Sigmoid colon (tissue), 7 donors: ENCODE data around the gene FRMD1. TPM values are rescaled to one million over a fixed set of nuclear protein-coding genes. Genes with fewer than 3 reads are reported as not detected.

ENCODE experiments used
- DNase-seq: peaks from one replicate; pipeline ENCODE4 v3.0.0-alpha.2; 2019
- H3K27ac ChIP-seq, 4 donors: fragments of 200-600 bp; sonication (generic); one replicate each; pipeline ENCODE4 v1.5.1; 2016 to 2019; ENCODE audit warnings: mild to moderate bottlenecking in 1 of 4
- H3K27me3 ChIP-seq, 3 donors: fragments of 200-600 bp; sonication (generic); one replicate each; pipeline ENCODE4 v1.5.1; 2019; ENCODE audit warnings: mild to moderate bottlenecking in 1 of 3
- H3K36me3 ChIP-seq, 4 donors: fragments of 200-600 bp; sonication (generic); one replicate each; pipeline ENCODE4 v1.5.1; 2016 to 2019
- H3K4me1 ChIP-seq, 4 donors: fragments of 200-600 bp; sonication (generic); one replicate each; pipeline ENCODE4 v1.5.1; 2017 to 2019
- H3K4me3 ChIP-seq, 4 donors: fragments of 200-600 bp; sonication (generic); one replicate each; pipeline ENCODE4 v1.5.1; 2017 to 2019; ENCODE audit warnings: mild to moderate bottlenecking in 2 of 4, moderate library complexity in 1 of 4
- H3K9me3 ChIP-seq, 4 donors: fragments of 200-600 bp in 3 of 4; sonication (generic) in 3 of 4; one replicate each; pipeline versions ENCODE4 v1.5.1 to v1.6.1; 2013 to 2019
- EP300 ChIP-seq, 4 donors: sonication (generic); formaldehyde crosslinking; IDR thresholded peaks; one replicate each; pipeline ENCODE4 v1.6.1; 2017; ENCODE audit warnings: antibody characterized with exemption in 4 of 4
- POLR2A ChIP-seq, 2 donors: fragments of 450-650 bp; IDR thresholded peaks; one replicate each; pipeline ENCODE4 v1.6.1; 2016; ENCODE audit warnings: antibody characterized with exemption in 2 of 2, mild to moderate bottlenecking in 2 of 2, moderate library complexity in 2 of 2
- POLR2AphosphoS5 ChIP-seq, 4 donors: sonication (generic); formaldehyde crosslinking; IDR thresholded peaks; one replicate each; pipeline ENCODE4 v1.6.1; 2017; ENCODE audit warnings: antibody characterized with exemption in 4 of 4
- WGBS, 2 donors: extraction: QIAGEN DNeasy Blood & Tissue Kit; methylation state at CpG; one replicate each; pipeline ENCODE4 v1.1.7; 2013; 5-methylcytosine and 5-hydroxymethylcytosine counted together
- intact Hi-C: fragments of 100-400 bp; cut with DNase I; formaldehyde crosslinking; loops from one replicate; pipeline ENCODE4 v1.15.1; 2023
- polyA plus RNA-seq, 3 donors: library from polyadenylated mRNA; stranded (reverse); fragments of 200-250 nt; gene quantifications; one replicate each; pipeline ENCODE4 v1.2.3, GENCODE V29; 2013
- total RNA-seq, 4 donors: library from RNA; depleted of rRNA; stranded (reverse); fragments of >200 nt; gene quantifications; one replicate each; pipeline ENCODE4 v1.1.0, GENCODE V29; 2016
- TF ChIP-seq, protein P1 (sequence below), 4 experiments: fragments of 450-650 bp in 3 of 4; fragments of 200-600 bp in 1 of 4; IDR thresholded peaks; one replicate each; pipeline ENCODE4 v1.5.1; 2016 to 2019; ENCODE audit warnings: antibody characterized with exemption in 4 of 4, mild to moderate bottlenecking in 3 of 4, moderate library complexity in 2 of 4
- donor health status: healthy with polysubstance abuse.
- donor health status: Bipolar disorder and iron deficiency.
- donor health status: healthy.

The FRMD1 gene
- total and polyA plus RNA-seq, 7 donors, result 0.36 to 12.0 (median 4.2) TPM; not detected in 2

DNA sequence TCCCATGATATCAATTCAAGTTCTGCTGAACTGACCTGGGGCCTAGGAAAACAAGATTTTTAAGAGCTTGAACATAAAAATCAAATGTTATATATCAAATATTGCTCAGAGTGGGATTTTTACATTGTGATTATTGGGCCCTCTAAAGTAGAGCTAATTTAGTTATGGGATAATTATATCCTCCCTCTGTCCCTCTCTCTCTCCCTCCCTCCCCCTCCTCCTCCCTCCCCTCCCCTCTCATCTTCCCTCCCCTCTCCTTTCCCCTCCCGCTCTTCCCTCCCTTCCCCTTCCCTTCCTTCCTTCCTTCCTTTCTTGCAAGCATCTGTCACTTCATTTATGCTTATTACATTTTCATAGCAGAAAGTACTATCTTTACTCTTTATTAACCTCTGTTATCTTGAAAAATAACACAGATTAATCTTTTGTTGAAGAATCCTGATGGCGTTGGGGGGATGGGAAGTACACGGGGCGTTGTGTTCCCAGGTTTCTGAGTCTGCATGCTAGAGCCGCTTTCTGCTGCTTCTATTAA, 48.7 kb downstream of the FRMD1 start:
- H3K27me3 ChIP-seq, result peaks cover 0 to under 1% (median 0%) of the 10 kb centered on the region in 3 donors
- intact Hi-C loops, result no loop called here
- no peak overlapping the region for H3K27ac ChIP-seq
- no peaks in the 10 kb centered on the region for H3K9me3 ChIP-seq
- H3K4me1 ChIP-seq, result no peaks in the 10 kb centered on the region
- 79 to 88% methylated on average over 5 of the region's 5 CpGs for WGBS, 2 donors
- H3K36me3 ChIP-seq, result no peaks in the 10 kb centered on the region
- H3K4me3 ChIP-seq, result no peak overlapping the region
- TF ChIP-seq EP300 (IDR thresholded peaks at IDR 0.05) (no peak), POLR2AphosphoS5 (IDR thresholded peaks at IDR 0.05) (no peak), POLR2A (IDR thresholded peaks at IDR 0.05) (no peak)
- TF ChIP-seq, protein P1, sequence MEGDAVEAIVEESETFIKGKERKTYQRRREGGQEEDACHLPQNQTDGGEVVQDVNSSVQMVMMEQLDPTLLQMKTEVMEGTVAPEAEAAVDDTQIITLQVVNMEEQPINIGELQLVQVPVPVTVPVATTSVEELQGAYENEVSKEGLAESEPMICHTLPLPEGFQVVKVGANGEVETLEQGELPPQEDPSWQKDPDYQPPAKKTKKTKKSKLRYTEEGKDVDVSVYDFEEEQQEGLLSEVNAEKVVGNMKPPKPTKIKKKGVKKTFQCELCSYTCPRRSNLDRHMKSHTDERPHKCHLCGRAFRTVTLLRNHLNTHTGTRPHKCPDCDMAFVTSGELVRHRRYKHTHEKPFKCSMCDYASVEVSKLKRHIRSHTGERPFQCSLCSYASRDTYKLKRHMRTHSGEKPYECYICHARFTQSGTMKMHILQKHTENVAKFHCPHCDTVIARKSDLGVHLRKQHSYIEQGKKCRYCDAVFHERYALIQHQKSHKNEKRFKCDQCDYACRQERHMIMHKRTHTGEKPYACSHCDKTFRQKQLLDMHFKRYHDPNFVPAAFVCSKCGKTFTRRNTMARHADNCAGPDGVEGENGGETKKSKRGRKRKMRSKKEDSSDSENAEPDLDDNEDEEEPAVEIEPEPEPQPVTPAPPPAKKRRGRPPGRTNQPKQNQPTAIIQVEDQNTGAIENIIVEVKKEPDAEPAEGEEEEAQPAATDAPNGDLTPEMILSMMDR (IDR thresholded peaks at IDR 0.05), result no peak
- no peak for DNase-seq

DNA sequence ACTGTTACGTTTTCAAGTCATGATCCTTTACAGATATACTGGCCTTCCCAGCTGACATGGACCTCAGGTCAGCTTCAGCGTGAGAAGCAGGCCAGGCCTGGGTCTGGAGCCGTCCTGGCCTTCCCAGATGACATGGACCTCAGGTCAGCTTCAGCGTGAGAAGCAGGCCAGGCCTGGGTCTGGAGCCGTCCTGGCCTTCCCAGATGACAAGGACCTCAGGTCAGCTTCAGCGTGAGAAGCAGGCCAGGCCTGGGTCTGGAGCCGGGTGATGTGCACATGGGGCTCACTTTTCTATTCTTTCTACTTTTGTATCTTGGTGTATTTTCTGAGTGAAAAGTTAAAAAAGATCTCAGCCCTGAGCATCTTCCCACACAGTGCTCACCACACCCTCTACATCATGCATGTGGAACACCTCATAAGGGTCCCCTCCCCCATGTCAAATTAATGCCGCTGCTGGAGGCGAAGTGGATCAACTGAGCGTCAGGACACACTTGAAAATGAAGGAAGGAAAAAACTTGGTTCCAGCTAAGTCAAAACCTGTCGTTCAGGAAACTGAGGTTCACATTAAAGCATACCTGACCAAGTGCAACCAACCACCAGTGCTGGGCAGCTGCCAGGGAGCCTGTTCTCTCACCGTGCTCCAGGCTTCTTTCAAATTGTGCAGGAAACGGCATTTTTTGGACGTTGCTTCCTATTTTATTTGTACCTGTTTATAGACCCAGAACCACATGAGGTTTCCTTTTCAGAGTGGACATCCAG, 49.4 kb downstream of the FRMD1 start:
- no peak for DNase-seq
- intact Hi-C loops, result no loop called here
- 74 to 82% methylated on average over 14 of the region's 14 CpGs for WGBS, 2 donors
- Histone ChIP-seq H3K27ac (no peak overlapping the region), H3K27me3 (peaks cover 0 to 7% (median 0%) of the 10 kb centered on the region in 3 donors), H3K4me3 (no peak overlapping the region), H3K9me3 (no peaks in the 10 kb centered on the region), H3K36me3 (no peaks in the 10 kb centered on the region), H3K4me1 (no peaks in the 10 kb centered on the region)
- no peak for TF ChIP-seq POLR2A (IDR thresholded peaks at IDR 0.05)
- TF ChIP-seq POLR2AphosphoS5 (IDR thresholded peaks at IDR 0.05), result no peak
- TF ChIP-seq, protein P1 (IDR thresholded peaks at IDR 0.05), result no peak
- TF ChIP-seq EP300 (IDR thresholded peaks at IDR 0.05), result no peak

DNA sequence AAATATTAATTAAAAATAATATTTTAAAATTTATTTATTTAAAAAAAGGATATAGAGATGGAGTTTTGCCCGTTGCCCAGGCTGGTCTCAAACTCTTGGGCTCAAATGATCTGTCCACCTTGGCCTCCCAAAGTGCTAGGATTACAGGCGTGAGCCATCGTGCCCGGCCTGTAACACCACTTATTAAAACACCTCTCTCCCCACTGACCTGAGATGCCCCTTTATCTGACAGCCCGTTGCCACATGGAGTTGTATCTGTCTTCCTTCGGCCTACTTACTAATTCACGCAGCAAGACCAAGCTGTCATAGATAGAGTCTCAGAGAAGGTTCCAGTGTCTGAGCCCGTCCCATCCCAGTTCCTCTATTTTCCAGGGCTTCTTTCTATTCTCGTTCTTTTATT, 50.8 kb downstream of the FRMD1 start:
- Histone ChIP-seq H3K27ac (no peak overlapping the region), H3K4me1 (no peaks in the 10 kb centered on the region), H3K36me3 (no peaks in the 10 kb centered on the region), H3K9me3 (no peaks in the 10 kb centered on the region), H3K4me3 (no peak overlapping the region), H3K27me3 (peaks cover 0 to 9% (median 0%) of the 10 kb centered on the region in 3 donors)
- WGBS, 2 donors, result 94 to 95% methylated on average over 9 of the region's 9 CpGs
- TF ChIP-seq EP300 (IDR thresholded peaks at IDR 0.05), result no peak
- TF ChIP-seq POLR2A (IDR thresholded peaks at IDR 0.05), result no peak
- no peak for TF ChIP-seq POLR2AphosphoS5 (IDR thresholded peaks at IDR 0.05)
- TF ChIP-seq, protein P1 (IDR thresholded peaks at IDR 0.05), result no peak
- intact Hi-C loops, result no loop called here
- no peak for DNase-seq

- Histone ChIP-seq H3K4me3 (no peak overlapping the region), H3K9me3 (no peaks in the 10 kb centered on the region), H3K27me3 (peaks cover 0 to 9% (median 0%) of the 10 kb centered on the region in 3 donors), H3K36me3 (no peaks in the 10 kb centered on the region), H3K4me1 (no peaks in the 10 kb centered on the region), H3K27ac (no peak overlapping the region)
- TF ChIP-seq, protein P1 (IDR thresholded peaks at IDR 0.05), result no peak
- DNase-seq, result no peak
- 93 to 96% methylated on average over 16 of the region's 16 CpGs for WGBS, 2 donors
- intact Hi-C loops, result no loop called here
Observed at GRCh38 chr6:168027521-168027920, 51.5 kb downstream of the FRMD1 start.
